Neuronal stem cell (in vitro differentiated cells): Measurements from ENCODE around the gene TMEM9B.

Experiments
- DNase-seq: peaks from one replicate; pipeline ENCODE4 v3.0.0-alpha.2; 2013; ENCODE audit warnings: low spot score
- H2AFZ ChIP-seq: one replicate; pipeline ENCODE4 v1.6.1; 2013; ENCODE audit warnings: mild to moderate bottlenecking, low read length, inconsistent platforms
- H2AK5ac ChIP-seq: 2 replicates; pipeline ENCODE4 v1.6.1; 2013; ENCODE audit warnings: low read depth, mild to moderate bottlenecking, inconsistent platforms, low read length, moderate library complexity, mixed read lengths
- H2BK120ac ChIP-seq: 2 replicates; pipeline ENCODE4 v1.6.1; 2013; ENCODE audit warnings: low read depth, mild to moderate bottlenecking, inconsistent platforms, low read length, moderate library complexity, mixed read lengths
- H2BK12ac ChIP-seq: one replicate; pipeline ENCODE4 v1.6.1; 2013; ENCODE audit warnings: low read length, inconsistent platforms
- H2BK15ac ChIP-seq: 2 replicates; pipeline ENCODE4 v1.6.1; 2013; ENCODE audit warnings: mild to moderate bottlenecking, low read length, inconsistent platforms, mixed read lengths
- H2BK5ac ChIP-seq: one replicate; pipeline ENCODE4 v1.6.1; 2013; ENCODE audit warnings: inconsistent platforms, mild to moderate bottlenecking, low read length, moderate library complexity
- H3K14ac ChIP-seq: one replicate; pipeline ENCODE4 v1.6.1; 2013; ENCODE audit warnings: low read length, inconsistent platforms
- H3K18ac ChIP-seq: 2 replicates; pipeline ENCODE4 v1.6.1; 2013; ENCODE audit warnings: low read length, inconsistent platforms
- H3K23ac ChIP-seq: 2 replicates; pipeline ENCODE4 v1.6.1; 2013; ENCODE audit warnings: low read depth, mild to moderate bottlenecking, mixed read lengths, low read length, inconsistent platforms; ENCODE audit not compliant: poor library complexity
- H3K27ac ChIP-seq: replicated peaks from 3 replicates; pipeline ENCODE4 v1.5.1; 2013; ENCODE audit warnings: low read length, inconsistent platforms
- H3K27me3 ChIP-seq, 3 experiments: 2 replicates each; pipeline ENCODE4 v1.6.1; 2013; ENCODE audit warnings: low read length in 3 of 3, mild to moderate bottlenecking in 2 of 3, inconsistent platforms in 1 of 3, low read depth in 1 of 3, mixed read lengths in 1 of 3, moderate library complexity in 1 of 3; ENCODE audit not compliant: control insufficient read depth in 3 of 3, insufficient read depth in 3 of 3
- H3K36me3 ChIP-seq, 2 donors: replicated peaks in 1 of 2; 2 replicates each; pipeline ENCODE4 v1.6.1; 2013; ENCODE audit warnings: low read length in 2 of 2; ENCODE audit not compliant: control insufficient read depth in 2 of 2, insufficient read depth in 2 of 2
- H3K4ac ChIP-seq: 2 replicates; pipeline ENCODE4 v1.6.1; 2013; ENCODE audit warnings: inconsistent platforms, mild to moderate bottlenecking, low read length, moderate library complexity
- H3K4me1 ChIP-seq, 2 donors: 1 replicate in 1 of 2; 2 replicates in 1 of 2; pipeline ENCODE4 v1.6.1; 2013; ENCODE audit warnings: low read length in 2 of 2, low read depth in 1 of 2; ENCODE audit not compliant: control insufficient read depth in 2 of 2, insufficient read depth in 1 of 2
- H3K4me2 ChIP-seq: one replicate; pipeline ENCODE4 v1.6.1; 2013; ENCODE audit warnings: mild to moderate bottlenecking, low read length, inconsistent platforms; ENCODE audit not compliant: insufficient read depth, poor library complexity, severe bottlenecking
- H3K4me3 ChIP-seq, 2 donors: 2 replicates each; pipeline ENCODE4 v1.5.1; 2013; ENCODE audit warnings: low read length in 2 of 2, mild to moderate bottlenecking in 2 of 2, inconsistent platforms in 1 of 2, moderate library complexity in 1 of 2
- H3K79me1 ChIP-seq: one replicate; pipeline ENCODE4 v1.6.1; 2013; ENCODE audit warnings: low read depth, mild to moderate bottlenecking, inconsistent platforms, low read length, moderate library complexity
- H3K9ac ChIP-seq: one replicate; pipeline ENCODE4 v1.6.1; 2013; ENCODE audit warnings: mild to moderate bottlenecking, low read depth, low read length, inconsistent platforms; ENCODE audit not compliant: poor library complexity
- H3K9me3 ChIP-seq, 2 donors: replicated peaks in 1 of 2; 2 replicates each; pipeline versions ENCODE3 to v1.6.1; 2013; ENCODE audit warnings: low read length in 2 of 2, mild to moderate bottlenecking in 2 of 2, inconsistent platforms in 1 of 2, low read depth in 1 of 2, mixed read lengths in 1 of 2, moderate library complexity in 1 of 2; ENCODE audit not compliant: control insufficient read depth in 2 of 2, insufficient read depth in 1 of 2
- H4K8ac ChIP-seq: one replicate; pipeline ENCODE4 v1.6.1; 2013; ENCODE audit warnings: low read depth, mild to moderate bottlenecking, inconsistent platforms, low read length, moderate library complexity
- H4K91ac ChIP-seq: one replicate; pipeline ENCODE4 v1.6.1; 2013; ENCODE audit warnings: low read length, low read depth, mild to moderate bottlenecking, inconsistent platforms; ENCODE audit not compliant: poor library complexity
- WGBS, 2 donors: extraction: QIAGEN DNeasy Blood & Tissue Kit; methylation state at CpG; one replicate each; pipeline ENCODE4 v1.1.7; 2013; ENCODE audit warnings: missing lambda C conversion rate in 2 of 2, mixed read lengths in 1 of 2; ENCODE audit not compliant: insufficient read length in 2 of 2, insufficient replicate concordance in 1 of 2; ENCODE audit errors: extremely low coverage in 2 of 2; 5-methylcytosine and 5-hydroxymethylcytosine counted together

Gene TMEM9B

DNA sequence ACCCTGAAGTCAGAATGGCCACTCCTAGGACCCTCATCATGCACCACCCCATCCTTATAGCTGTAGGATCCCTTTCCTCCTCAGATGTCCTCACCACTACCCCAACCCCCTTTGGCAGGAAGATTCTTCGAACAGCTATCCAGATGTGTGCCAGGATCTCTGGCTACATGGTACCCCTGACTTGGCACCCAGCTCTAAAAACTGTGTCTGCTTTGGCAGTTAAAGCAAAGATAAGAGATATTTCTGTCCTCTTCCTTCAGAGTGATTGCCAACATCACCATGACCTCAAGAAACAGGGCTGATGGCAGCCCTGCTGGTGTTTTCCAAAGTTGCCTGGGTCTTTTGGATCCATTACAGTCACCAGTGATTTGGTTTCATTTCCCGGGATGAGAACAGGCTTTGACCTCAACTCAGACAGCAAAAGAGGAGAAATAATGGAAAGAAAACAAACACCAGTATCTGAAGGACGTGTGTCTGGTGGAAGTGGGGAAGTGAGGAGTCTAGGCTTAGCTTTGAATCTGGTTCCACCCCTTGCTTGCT, 43.8 kb upstream of the TMEM9B start:
- Histone ChIP-seq H4K91ac (no peak overlapping the region), H3K9me3 (no peaks in the 10 kb centered on the region), H3K79me1 (no peaks in the 10 kb centered on the region), H3K4me1 (peaks cover 2 to 4% of the 10 kb centered on the region in 2 donors), H3K27ac (no peak overlapping the region), H4K8ac (no peak overlapping the region), H2AK5ac (no peak overlapping the region), H2BK5ac (no peak overlapping the region), H3K4me2 (no peak overlapping the region), H3K14ac (no peak overlapping the region), H3K4ac (no peak overlapping the region), H2BK12ac (no peak overlapping the region), H2BK15ac (no peak overlapping the region), H3K27me3 (peaks cover 0 to 56% (median 28%) of the 10 kb centered on the region in 3 experiments), H2BK120ac (no peak overlapping the region), H3K9ac (no peak overlapping the region), H2AFZ (no peak overlapping the region), H3K4me3 (no peak overlapping the region), H3K23ac (no peak overlapping the region), H3K18ac (no peak overlapping the region), H3K36me3 (no peaks in the 10 kb centered on the region)
- no peak for DNase-seq
- WGBS, 2 donors = no CpG with 5 or more reads among the region's 3 CpGs

DNA sequence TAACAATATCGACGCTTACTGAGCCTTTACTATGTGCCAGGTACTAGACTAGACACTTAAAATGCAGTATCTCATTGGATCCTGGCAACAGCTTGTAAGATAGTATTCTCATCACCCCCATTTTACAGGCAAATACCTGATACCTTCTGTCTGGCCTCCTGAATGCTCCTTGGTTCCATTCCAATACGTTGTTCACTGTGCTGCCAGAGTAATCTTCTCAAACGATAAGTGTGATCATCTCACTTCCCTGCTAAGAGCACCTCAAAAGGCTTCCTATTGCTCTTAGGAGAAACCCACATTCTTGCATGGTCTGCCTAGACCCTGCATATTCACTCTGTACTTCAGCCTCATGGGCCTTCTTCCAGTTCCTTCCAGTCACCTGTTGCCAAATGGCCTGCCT, 40.8 kb upstream of the TMEM9B start:
- H3K4me2 ChIP-seq = no peak overlapping the region
- no CpG with 5 or more reads among the region's 4 CpGs for WGBS, 2 donors
- peaks cover 0 to 86% (median 37%) of the 10 kb centered on the region in 3 experiments for H3K27me3 ChIP-seq
- no peak overlapping the region for H2BK15ac ChIP-seq
- H3K27ac ChIP-seq = no peak overlapping the region
- no peaks in the 10 kb centered on the region for H3K79me1 ChIP-seq
- H4K8ac ChIP-seq = no peak overlapping the region
- H3K18ac ChIP-seq = no peak overlapping the region
- H2BK120ac ChIP-seq = no peak overlapping the region
- H3K14ac ChIP-seq = no peak overlapping the region
- no peak overlapping the region for H3K9ac ChIP-seq
- no peak overlapping the region for H2AK5ac ChIP-seq
- H2AFZ ChIP-seq = no peak overlapping the region
- no peak overlapping the region for H2BK12ac ChIP-seq
- no peak overlapping the region for H2BK5ac ChIP-seq
- no peak overlapping the region for H4K91ac ChIP-seq
- no peak overlapping the region for H3K4me3 ChIP-seq
- no peak for DNase-seq
- peaks cover 2 to 10% of the 10 kb centered on the region in 2 donors for H3K4me1 ChIP-seq
- no peaks in the 10 kb centered on the region for H3K36me3 ChIP-seq
- no peak overlapping the region for H3K23ac ChIP-seq
- no peak overlapping the region for H3K4ac ChIP-seq
- H3K9me3 ChIP-seq = no peaks in the 10 kb centered on the region

DNA sequence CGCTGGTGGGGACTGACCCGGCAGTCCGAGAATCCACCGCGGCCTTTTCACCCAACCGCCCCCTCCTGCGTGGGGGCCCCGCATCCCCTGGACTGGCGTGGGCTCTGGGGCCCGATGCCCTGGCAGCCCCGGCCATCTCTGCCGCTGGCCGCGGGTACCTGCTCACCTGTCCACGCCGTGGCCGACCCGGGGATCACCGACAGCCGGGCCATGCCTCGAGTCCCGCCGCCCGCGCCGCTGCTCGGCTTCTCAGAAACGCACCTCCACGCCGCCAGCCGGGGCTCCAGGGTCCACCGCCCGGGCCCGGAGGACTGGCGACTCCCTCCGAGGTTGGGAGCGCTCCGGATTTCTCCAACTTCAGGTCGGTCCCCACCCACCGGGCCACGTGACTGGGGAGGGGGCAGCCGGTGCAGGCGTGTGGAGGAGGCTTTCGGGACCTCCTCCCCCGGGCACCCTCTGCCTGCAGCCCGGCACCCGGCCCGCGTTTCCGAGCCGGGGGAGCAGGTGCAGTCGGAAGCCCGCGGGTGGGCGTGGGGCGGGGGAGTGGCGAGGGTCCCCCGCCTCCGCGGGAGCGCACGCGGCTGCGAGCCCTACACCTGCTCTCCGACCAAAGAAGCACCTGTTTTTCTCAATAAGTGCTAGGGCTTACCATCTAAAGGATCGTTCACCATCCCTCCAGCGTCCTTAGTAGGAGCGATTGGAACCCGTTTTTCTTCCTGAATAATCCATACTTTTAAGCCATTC, 40.1 kb upstream of the TMEM9B start:
- H4K8ac ChIP-seq = no peak overlapping the region
- H3K36me3 ChIP-seq = no peaks in the 10 kb centered on the region
- peak overlapping the region; percentile 96 for H3K4me2 ChIP-seq
- peak overlapping the region; percentile 80 for H3K9ac ChIP-seq
- H2BK5ac ChIP-seq = no peak overlapping the region
- no peak overlapping the region for H2BK12ac ChIP-seq
- H2BK120ac ChIP-seq = no peak overlapping the region
- H3K4me3 ChIP-seq = peak overlapping the region; percentile 42 to 81
- WGBS, 2 donors = no CpG with 5 or more reads among the region's 69 CpGs
- no peak overlapping the region for H3K27ac ChIP-seq
- DNase-seq = peak; percentile 43
- H2AFZ ChIP-seq = peak overlapping the region; percentile 95
- no peak overlapping the region for H3K4ac ChIP-seq
- H3K27me3 ChIP-seq = peaks cover 0 to 93% (median 37%) of the 10 kb centered on the region in 3 experiments
- H3K79me1 ChIP-seq = no peaks in the 10 kb centered on the region
- peak overlapping the region; percentile 32 for H2AK5ac ChIP-seq
- H3K14ac ChIP-seq = no peak overlapping the region
- H3K23ac ChIP-seq = peak overlapping the region; percentile 67
- H3K9me3 ChIP-seq = no peaks in the 10 kb centered on the region
- H4K91ac ChIP-seq = no peak overlapping the region
- no peak overlapping the region for H2BK15ac ChIP-seq
- H3K18ac ChIP-seq = peak overlapping the region; percentile 92
- peaks cover 2 to 10% of the 10 kb centered on the region in 2 donors for H3K4me1 ChIP-seq

DNA sequence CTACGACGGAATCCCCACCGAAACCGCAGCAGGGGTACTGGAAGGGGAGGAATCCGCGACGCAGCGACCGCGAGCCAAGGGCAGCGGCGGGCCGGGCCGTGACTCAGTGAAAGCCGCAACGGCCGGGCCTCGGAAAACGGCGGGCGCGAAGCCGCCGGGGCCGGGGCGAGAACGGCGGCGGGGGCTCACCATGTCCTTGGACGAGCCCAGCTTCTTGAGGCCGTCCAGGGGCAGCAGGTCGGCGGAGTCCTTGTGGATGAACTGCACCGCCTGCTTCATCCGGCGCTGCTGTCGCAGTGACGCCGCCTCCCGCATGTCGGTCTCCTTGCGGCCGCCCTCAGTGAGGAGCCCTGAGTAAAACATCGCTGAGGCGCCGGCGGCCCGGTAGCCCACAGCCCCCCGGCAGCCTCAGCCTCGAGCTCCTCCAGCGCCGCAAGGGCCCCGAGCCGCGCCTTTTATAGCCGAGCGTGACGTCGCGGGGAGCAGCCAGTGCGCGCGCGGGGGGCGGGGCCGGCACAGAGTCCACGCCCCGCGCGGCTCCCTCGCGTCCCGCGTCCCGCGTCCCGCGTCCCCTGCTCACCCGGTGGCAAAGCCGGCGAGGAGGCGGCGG, 39.4 kb upstream of the TMEM9B start, which contains the start of gene NRIP3:
NRIP3 (minus strand) TSS at position 429 of the 610 bp plus-strand sequence; CDS start at position 363, 66 bp downstream.
- peak within 1 kb of the TSS; percentile 96 for H3K4me2 ChIP-seq
- no CpG with 5 or more reads among the region's 83 CpGs for WGBS, 2 donors
- peak within 1 kb of the TSS; percentile 42 to 81 for H3K4me3 ChIP-seq
- H3K36me3 ChIP-seq = no peaks in the 10 kb centered on the region
- DNase-seq = peak; percentile 66
- peak within 1 kb of the TSS; percentile 92 for H3K18ac ChIP-seq
- H3K79me1 ChIP-seq = no peaks in the 10 kb centered on the region
- no peaks in the 10 kb centered on the region for H3K9me3 ChIP-seq
- H2BK5ac ChIP-seq = no peak within 1 kb of the TSS
- H2BK12ac ChIP-seq = no peak within 1 kb of the TSS
- H3K27ac ChIP-seq = no peak within 1 kb of the TSS
- no peak within 1 kb of the TSS for H3K14ac ChIP-seq
- H2AFZ ChIP-seq = peak within 1 kb of the TSS; percentile 95
- no peak within 1 kb of the TSS for H4K8ac ChIP-seq
- peaks cover 0 to 96% (median 37%) of the 10 kb centered on the region in 3 experiments for H3K27me3 ChIP-seq
- H3K4me1 ChIP-seq = peaks cover 2 to 10% of the 10 kb centered on the region in 2 donors
- H4K91ac ChIP-seq = no peak within 1 kb of the TSS
- H2AK5ac ChIP-seq = peak within 1 kb of the TSS; percentile 32
- peak within 1 kb of the TSS; percentile 86 for H3K23ac ChIP-seq
- no peak within 1 kb of the TSS for H3K4ac ChIP-seq
- H2BK120ac ChIP-seq = peak within 1 kb of the TSS; percentile 85
- peak within 1 kb of the TSS; percentile 91 for H3K9ac ChIP-seq
- H2BK15ac ChIP-seq = no peak within 1 kb of the TSS
